ENCODE measurements around the gene WDFY2. TPM values are rescaled to one million over a fixed set of nuclear protein-coding genes. Genes with fewer than 3 reads are reported as not detected.
"Not testable (repeated sequence)": the region's sequence is repeated elsewhere in the genome, so short reads cannot be mapped to it uniquely, and the experiment has no call there.

The WDFY2 gene
- total RNA-seq, 1 donor from 2014 or later: 6.8 TPM

DNA sequence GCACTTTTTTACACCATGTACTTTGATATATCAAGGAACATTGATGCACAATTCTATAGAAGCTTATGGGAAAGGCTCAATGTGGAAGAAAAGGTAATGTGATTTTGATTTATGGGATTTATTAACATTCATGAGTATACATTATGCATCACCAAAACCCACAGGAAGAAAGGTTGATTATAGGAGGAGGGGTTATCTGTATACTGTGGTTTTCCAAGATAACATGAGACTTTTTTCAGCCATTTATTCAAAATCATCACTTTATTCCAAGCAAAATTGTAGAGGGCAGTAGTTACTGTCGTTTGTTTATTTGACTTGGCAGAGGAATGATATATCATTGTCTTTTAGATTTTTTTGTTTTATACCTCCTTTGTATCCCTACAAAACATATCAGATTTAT lies 54.9 kb downstream of the WDFY2 start:
- Histone ChIP-seq H3K9me3 (ENCODE audit: control insufficient read depth in 3 of 3, low read length in 3 of 3) (no peaks in the 10 kb centered on the region), H3K27me3 (ENCODE audit: control insufficient read depth in 3 of 3, insufficient read depth in 3 of 3, low read length in 3 of 3) (no peaks in the 10 kb centered on the region), H3K36me3 (ENCODE audit: control insufficient read depth in 3 of 3, insufficient read depth in 3 of 3, low read length in 3 of 3) (no peaks in the 10 kb centered on the region), H3K4me1 (ENCODE audit: control insufficient read depth in 3 of 3, insufficient read depth in 3 of 3, low read length in 3 of 3) (peaks cover 0 to 15% (median 4%) of the 10 kb centered on the region in 3 donors), H3K9ac (ENCODE audit: low read depth in 1 of 3, low read length in 3 of 3) (no peak overlapping the region), H3K27ac (ENCODE audit: low read depth, low read length) (no peak overlapping the region), H3K4me3 (ENCODE audit: low read length in 3 of 3) (no peak overlapping the region)

GRCh38 chr13:51640696-51641095 lies 56.4 kb downstream of the WDFY2 start:
- not testable (repeated sequence) for H3K9me3 ChIP-seq (ENCODE audit: control insufficient read depth in 3 of 3, low read length in 3 of 3); H3K9ac ChIP-seq (ENCODE audit: low read depth in 1 of 3, low read length in 3 of 3); H3K4me3 ChIP-seq (ENCODE audit: low read length in 3 of 3); H3K27ac ChIP-seq (ENCODE audit: low read depth, low read length); H3K27me3 ChIP-seq (ENCODE audit: control insufficient read depth in 3 of 3, insufficient read depth in 3 of 3, low read length in 3 of 3); H3K36me3 ChIP-seq (ENCODE audit: control insufficient read depth in 3 of 3, insufficient read depth in 3 of 3, low read length in 3 of 3)
- H3K4me1 ChIP-seq (ENCODE audit: control insufficient read depth in 3 of 3, insufficient read depth in 3 of 3, low read length in 3 of 3): peaks cover 6 to 24% (median 14%) of the 10 kb centered on the region in 3 donors

- Histone ChIP-seq H3K27me3 (ENCODE audit: control insufficient read depth in 3 of 3, insufficient read depth in 3 of 3, low read length in 3 of 3) (no peaks in the 10 kb centered on the region), H3K9ac (ENCODE audit: low read depth in 1 of 3, low read length in 3 of 3) (no peak overlapping the region), H3K36me3 (ENCODE audit: control insufficient read depth in 3 of 3, insufficient read depth in 3 of 3, low read length in 3 of 3) (no peaks in the 10 kb centered on the region), H3K4me1 (ENCODE audit: control insufficient read depth in 3 of 3, insufficient read depth in 3 of 3, low read length in 3 of 3) (peaks cover 11 to 25% (median 16%) of the 10 kb centered on the region in 3 donors), H3K27ac (ENCODE audit: low read depth, low read length) (no peak overlapping the region), H3K9me3 (ENCODE audit: control insufficient read depth in 3 of 3, low read length in 3 of 3) (no peaks in the 10 kb centered on the region), H3K4me3 (ENCODE audit: low read length in 3 of 3) (no peak overlapping the region)
Measured at GRCh38 chr13:51643105-51643881, 59.0 kb downstream of the WDFY2 start.

GRCh38 chr13:51643882-51644281 lies 59.6 kb downstream of the WDFY2 start:
- Histone ChIP-seq H3K4me3 (ENCODE audit: low read length in 3 of 3) (no peak overlapping the region), H3K36me3 (ENCODE audit: control insufficient read depth in 3 of 3, insufficient read depth in 3 of 3, low read length in 3 of 3) (no peaks in the 10 kb centered on the region), H3K4me1 (ENCODE audit: control insufficient read depth in 3 of 3, insufficient read depth in 3 of 3, low read length in 3 of 3) (peaks cover 11 to 25% (median 16%) of the 10 kb centered on the region in 3 donors), H3K9ac (ENCODE audit: low read depth in 1 of 3, low read length in 3 of 3) (no peak overlapping the region), H3K27me3 (ENCODE audit: control insufficient read depth in 3 of 3, insufficient read depth in 3 of 3, low read length in 3 of 3) (no peaks in the 10 kb centered on the region), H3K9me3 (ENCODE audit: control insufficient read depth in 3 of 3, low read length in 3 of 3) (no peaks in the 10 kb centered on the region), H3K27ac (ENCODE audit: low read depth, low read length) (no peak overlapping the region)

DNA sequence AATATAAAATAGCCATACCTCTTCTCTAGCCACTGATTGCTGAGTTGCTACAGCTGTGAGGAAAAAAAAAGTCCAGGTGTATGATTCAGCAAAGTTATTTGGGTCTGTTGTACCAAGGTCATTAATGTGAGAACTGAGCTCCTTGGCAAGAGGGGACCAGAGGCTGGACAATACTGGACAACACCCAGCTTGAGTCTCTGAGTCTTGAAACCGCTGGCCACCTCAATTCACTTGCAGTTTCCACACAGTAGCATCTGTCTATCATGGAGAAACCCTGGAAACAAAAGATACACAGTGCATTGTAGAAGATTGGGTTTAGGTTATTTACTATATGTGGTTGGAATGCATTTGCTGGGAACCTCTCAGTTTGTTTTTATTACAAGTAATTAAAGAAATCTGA lies 60.4 kb downstream of the WDFY2 start:
- peaks cover 11 to 23% (median 16%) of the 10 kb centered on the region in 3 donors for H3K4me1 ChIP-seq (ENCODE audit: control insufficient read depth in 3 of 3, insufficient read depth in 3 of 3, low read length in 3 of 3)
- no peak overlapping the region for H3K27ac ChIP-seq (ENCODE audit: low read depth, low read length)
- no peaks in the 10 kb centered on the region for H3K9me3 ChIP-seq (ENCODE audit: control insufficient read depth in 3 of 3, low read length in 3 of 3)
- H3K9ac ChIP-seq (ENCODE audit: low read depth in 1 of 3, low read length in 3 of 3): no peak overlapping the region
- H3K4me3 ChIP-seq (ENCODE audit: low read length in 3 of 3): no peak overlapping the region
- no peaks in the 10 kb centered on the region for H3K27me3 ChIP-seq (ENCODE audit: control insufficient read depth in 3 of 3, insufficient read depth in 3 of 3, low read length in 3 of 3)
- no peaks in the 10 kb centered on the region for H3K36me3 ChIP-seq (ENCODE audit: control insufficient read depth in 3 of 3, insufficient read depth in 3 of 3, low read length in 3 of 3)

GRCh38 chr13:51645154-51645650 lies 60.9 kb downstream of the WDFY2 start:
- no peaks in the 10 kb centered on the region for H3K27me3 ChIP-seq (ENCODE audit: control insufficient read depth in 3 of 3, insufficient read depth in 3 of 3, low read length in 3 of 3)
- H3K4me1 ChIP-seq (ENCODE audit: control insufficient read depth in 3 of 3, insufficient read depth in 3 of 3, low read length in 3 of 3): peaks cover 11 to 23% (median 16%) of the 10 kb centered on the region in 3 donors
- H3K4me3 ChIP-seq (ENCODE audit: low read length in 3 of 3): no peak overlapping the region
- no peak overlapping the region for H3K9ac ChIP-seq (ENCODE audit: low read depth in 1 of 3, low read length in 3 of 3)
- no peaks in the 10 kb centered on the region for H3K36me3 ChIP-seq (ENCODE audit: control insufficient read depth in 3 of 3, insufficient read depth in 3 of 3, low read length in 3 of 3)
- H3K9me3 ChIP-seq (ENCODE audit: control insufficient read depth in 3 of 3, low read length in 3 of 3): no peaks in the 10 kb centered on the region
- H3K27ac ChIP-seq (ENCODE audit: low read depth, low read length): no peak overlapping the region

DNA sequence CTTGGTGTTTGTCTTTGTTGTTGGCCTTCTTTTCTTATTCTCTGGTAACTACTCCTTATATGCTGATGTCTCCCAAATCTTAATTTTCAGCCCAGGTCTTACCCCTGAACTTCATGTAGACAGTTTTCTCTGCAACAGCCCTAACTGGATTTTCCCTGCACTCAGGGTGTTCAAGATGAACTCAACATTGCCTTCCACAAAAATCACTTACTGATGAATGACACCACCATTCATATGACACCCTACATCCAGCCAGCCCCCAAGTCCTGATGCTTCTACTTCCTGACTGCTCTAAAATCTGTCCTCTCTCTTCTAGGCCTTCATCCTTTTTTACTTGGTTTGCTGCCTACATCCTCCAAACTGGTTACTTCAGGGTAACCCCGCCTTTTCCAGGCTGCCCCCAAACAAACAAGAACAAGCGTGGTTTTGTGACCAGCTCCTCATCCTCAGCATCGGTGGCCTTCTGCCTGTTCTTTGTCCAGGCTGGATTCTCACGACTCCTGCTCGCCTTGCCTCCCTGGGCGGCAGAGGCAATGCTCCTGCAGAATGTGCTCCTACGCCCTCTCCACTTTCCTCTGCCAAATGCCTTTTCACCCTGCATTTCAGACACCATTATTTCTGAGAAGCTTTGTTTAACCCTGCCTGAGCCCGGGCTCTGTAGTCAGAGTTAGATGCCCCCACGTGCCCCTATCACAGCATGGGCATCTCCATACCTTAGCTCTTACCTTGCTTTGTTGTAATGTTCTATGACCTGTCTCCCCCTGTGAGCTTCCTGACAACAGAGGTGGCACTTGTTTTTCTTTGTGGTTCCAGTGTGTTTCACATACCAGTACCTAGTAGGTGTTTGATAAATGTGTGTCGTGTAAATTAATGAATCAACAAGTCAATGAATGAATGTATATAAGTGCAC lies 61.8 kb downstream of the WDFY2 start:
- H3K27me3 ChIP-seq (ENCODE audit: control insufficient read depth in 3 of 3, insufficient read depth in 3 of 3, low read length in 3 of 3): no peaks in the 10 kb centered on the region
- peaks cover 11 to 23% (median 16%) of the 10 kb centered on the region in 3 donors for H3K4me1 ChIP-seq (ENCODE audit: control insufficient read depth in 3 of 3, insufficient read depth in 3 of 3, low read length in 3 of 3)
- H3K27ac ChIP-seq (ENCODE audit: low read depth, low read length): no peak overlapping the region
- no peaks in the 10 kb centered on the region for H3K36me3 ChIP-seq (ENCODE audit: control insufficient read depth in 3 of 3, insufficient read depth in 3 of 3, low read length in 3 of 3)
- no peak overlapping the region for H3K4me3 ChIP-seq (ENCODE audit: low read length in 3 of 3)
- H3K9ac ChIP-seq (ENCODE audit: low read depth in 1 of 3, low read length in 3 of 3): no peak overlapping the region
- no peaks in the 10 kb centered on the region for H3K9me3 ChIP-seq (ENCODE audit: control insufficient read depth in 3 of 3, low read length in 3 of 3)

- Histone ChIP-seq H3K9me3 (ENCODE audit: control insufficient read depth in 3 of 3, low read length in 3 of 3) (no peaks in the 10 kb centered on the region), H3K36me3 (ENCODE audit: control insufficient read depth in 3 of 3, insufficient read depth in 3 of 3, low read length in 3 of 3) (no peaks in the 10 kb centered on the region), H3K9ac (ENCODE audit: low read depth in 1 of 3, low read length in 3 of 3) (no peak overlapping the region), H3K4me3 (ENCODE audit: low read length in 3 of 3) (no peak overlapping the region), H3K27me3 (ENCODE audit: control insufficient read depth in 3 of 3, insufficient read depth in 3 of 3, low read length in 3 of 3) (no peaks in the 10 kb centered on the region), H3K4me1 (ENCODE audit: control insufficient read depth in 3 of 3, insufficient read depth in 3 of 3, low read length in 3 of 3) (peaks cover 11 to 23% (median 16%) of the 10 kb centered on the region in 3 donors), H3K27ac (ENCODE audit: low read depth, low read length) (no peak overlapping the region)
Measured at GRCh38 chr13:51647067-51647466, 62.8 kb downstream of the WDFY2 start.

- H3K9me3 ChIP-seq (ENCODE audit: control insufficient read depth in 3 of 3, low read length in 3 of 3); H3K27ac ChIP-seq (ENCODE audit: low read depth, low read length); H3K36me3 ChIP-seq (ENCODE audit: control insufficient read depth in 3 of 3, insufficient read depth in 3 of 3, low read length in 3 of 3); H3K9ac ChIP-seq (ENCODE audit: low read depth in 1 of 3, low read length in 3 of 3); H3K27me3 ChIP-seq (ENCODE audit: control insufficient read depth in 3 of 3, insufficient read depth in 3 of 3, low read length in 3 of 3); H3K4me3 ChIP-seq (ENCODE audit: low read length in 3 of 3); H3K4me1 ChIP-seq (ENCODE audit: control insufficient read depth in 3 of 3, insufficient read depth in 3 of 3, low read length in 3 of 3): not testable (repeated sequence)
Measured at GRCh38 chr13:51652193-51652592, 67.9 kb downstream of the WDFY2 start.

Measured in skeletal muscle tissue (tissue), 4 donors.